ENCODE data around the gene ADARB2.
A peak's percentile ranks its signal among the peaks of the same experiment; 100 is the strongest.

Gene ADARB2

DNA sequence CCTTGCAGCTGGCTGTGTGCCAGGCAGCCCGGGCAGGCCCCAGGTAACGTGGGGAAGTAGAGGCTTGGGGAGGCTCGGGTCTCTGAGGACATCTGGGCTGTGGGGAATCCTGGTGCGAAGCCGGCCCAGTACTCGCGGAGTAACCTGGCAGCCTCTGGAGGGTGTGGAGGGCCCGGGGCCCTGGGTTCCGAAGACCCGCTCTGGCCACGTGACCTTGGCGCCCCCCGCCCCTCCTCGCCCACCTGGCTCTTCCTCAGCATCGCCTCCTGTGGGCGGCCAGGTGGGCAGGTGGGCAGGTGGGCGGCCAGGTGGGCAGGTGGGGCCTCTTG lies 538.0 kb downstream of the ADARB2 start:
- ChIA-PET CTCF (interaction anchor here (0.6 kb wide), 1 partner anchor 127 kb away, joined by 3 read pairs; no protein-coding TSS in a partner anchor), POLR2A (no interaction called here)
- no peaks in the 10 kb centered on the region for H3K36me3 ChIP-seq (ENCODE audit: control insufficient read depth in 2 of 2, insufficient read depth in 1 of 2, low read length in 2 of 2)
- H3K27ac ChIP-seq (ENCODE audit: extremely low read depth, low read depth, low read length), result no peak overlapping the region
- no peak overlapping the region for H3K4me3 ChIP-seq (ENCODE audit: low read depth, low read length)
- no peak for TF ChIP-seq ZNF571 (tag by site-specific recombination; IDR thresholded peaks at IDR 0.05)
- 0 out of 2 replicates have a peak, but pooled peaks have one; percentile 15 for TF ChIP-seq EGR2 (tag by site-specific recombination; IDR thresholded peaks at IDR 0.05; ENCODE audit: low read depth)
- H3K4me1 ChIP-seq (ENCODE audit: control insufficient read depth, insufficient read depth, low read length), result no peaks in the 10 kb centered on the region
- H3K9me3 ChIP-seq (ENCODE audit: control insufficient read depth, insufficient read depth, low read depth, low read length), result no peaks in the 10 kb centered on the region

- Histone ChIP-seq H3K27ac (ENCODE audit: extremely low read depth, low read depth, low read length) (no peak overlapping the region), H3K9me3 (ENCODE audit: control insufficient read depth, insufficient read depth, low read depth, low read length) (no peaks in the 10 kb centered on the region), H3K36me3 (ENCODE audit: control insufficient read depth in 2 of 2, insufficient read depth in 1 of 2, low read length in 2 of 2) (no peaks in the 10 kb centered on the region), H3K4me1 (ENCODE audit: control insufficient read depth, insufficient read depth, low read length) (no peaks in the 10 kb centered on the region), H3K4me3 (ENCODE audit: low read depth, low read length) (no peak overlapping the region)
- no peak for TF ChIP-seq ZNF221 (tag by site-specific recombination; IDR thresholded peaks at IDR 0.05; ENCODE audit: borderline replicate concordance)
- TF ChIP-seq, protein P1, sequence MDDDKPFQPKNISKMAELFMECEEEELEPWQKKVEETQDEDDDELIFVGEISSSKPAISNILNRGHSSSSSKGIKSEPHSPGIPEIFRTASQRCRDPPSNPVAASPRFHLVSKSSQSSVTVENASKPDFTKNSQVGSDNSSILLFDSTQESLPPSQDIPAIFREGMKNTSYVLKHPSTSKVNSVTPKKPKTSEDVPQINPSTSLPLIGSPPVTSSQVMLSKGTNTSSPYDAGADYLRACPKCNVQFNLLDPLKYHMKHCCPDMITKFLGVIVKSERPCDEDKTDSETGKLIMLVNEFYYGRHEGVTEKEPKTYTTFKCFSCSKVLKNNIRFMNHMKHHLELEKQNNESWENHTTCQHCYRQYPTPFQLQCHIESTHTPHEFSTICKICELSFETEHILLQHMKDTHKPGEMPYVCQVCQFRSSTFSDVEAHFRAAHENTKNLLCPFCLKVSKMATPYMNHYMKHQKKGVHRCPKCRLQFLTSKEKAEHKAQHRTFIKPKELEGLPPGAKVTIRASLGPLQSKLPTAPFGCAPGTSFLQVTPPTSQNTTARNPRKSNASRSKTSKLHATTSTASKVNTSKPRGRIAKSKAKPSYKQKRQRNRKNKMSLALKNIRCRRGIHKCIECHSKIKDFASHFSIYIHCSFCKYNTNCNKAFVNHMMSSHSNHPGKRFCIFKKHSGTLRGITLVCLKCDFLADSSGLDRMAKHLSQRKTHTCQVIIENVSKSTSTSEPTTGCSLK (tag by site-specific recombination; IDR thresholded peaks at IDR 0.05), result no peak
- TF ChIP-seq MYNN (tag by site-specific recombination; IDR thresholded peaks at IDR 0.05; ENCODE audit: borderline replicate concordance), result no peak
- no peak for TF ChIP-seq ZNF211 (tag by site-specific recombination; IDR thresholded peaks at IDR 0.05; ENCODE audit: low read depth)
- no peak for TF ChIP-seq KLF10 (tag by site-specific recombination; IDR thresholded peaks at IDR 0.05)
- TF ChIP-seq ZIC2 (tag by site-specific recombination; IDR thresholded peaks at IDR 0.05), result no peak
- TF ChIP-seq, protein P2, sequence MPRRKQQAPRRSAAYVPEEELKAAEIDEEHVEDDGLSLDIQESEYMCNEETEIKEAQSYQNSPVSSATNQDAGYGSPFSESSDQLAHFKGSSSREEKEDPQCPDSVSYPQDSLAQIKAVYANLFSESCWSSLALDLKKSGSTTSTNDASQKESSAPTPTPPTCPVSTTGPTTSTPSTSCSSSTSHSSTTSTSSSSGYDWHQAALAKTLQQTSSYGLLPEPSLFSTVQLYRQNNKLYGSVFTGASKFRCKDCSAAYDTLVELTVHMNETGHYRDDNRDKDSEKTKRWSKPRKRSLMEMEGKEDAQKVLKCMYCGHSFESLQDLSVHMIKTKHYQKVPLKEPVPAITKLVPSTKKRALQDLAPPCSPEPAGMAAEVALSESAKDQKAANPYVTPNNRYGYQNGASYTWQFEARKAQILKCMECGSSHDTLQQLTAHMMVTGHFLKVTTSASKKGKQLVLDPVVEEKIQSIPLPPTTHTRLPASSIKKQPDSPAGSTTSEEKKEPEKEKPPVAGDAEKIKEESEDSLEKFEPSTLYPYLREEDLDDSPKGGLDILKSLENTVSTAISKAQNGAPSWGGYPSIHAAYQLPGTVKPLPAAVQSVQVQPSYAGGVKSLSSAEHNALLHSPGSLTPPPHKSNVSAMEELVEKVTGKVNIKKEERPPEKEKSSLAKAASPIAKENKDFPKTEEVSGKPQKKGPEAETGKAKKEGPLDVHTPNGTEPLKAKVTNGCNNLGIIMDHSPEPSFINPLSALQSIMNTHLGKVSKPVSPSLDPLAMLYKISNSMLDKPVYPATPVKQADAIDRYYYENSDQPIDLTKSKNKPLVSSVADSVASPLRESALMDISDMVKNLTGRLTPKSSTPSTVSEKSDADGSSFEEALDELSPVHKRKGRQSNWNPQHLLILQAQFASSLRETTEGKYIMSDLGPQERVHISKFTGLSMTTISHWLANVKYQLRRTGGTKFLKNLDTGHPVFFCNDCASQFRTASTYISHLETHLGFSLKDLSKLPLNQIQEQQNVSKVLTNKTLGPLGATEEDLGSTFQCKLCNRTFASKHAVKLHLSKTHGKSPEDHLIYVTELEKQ (tag by site-specific recombination; IDR thresholded peaks at IDR 0.05; ENCODE audit: borderline replicate concordance), result no peak
- no peak for TF ChIP-seq KLF8 (tag by site-specific recombination; IDR thresholded peaks at IDR 0.05)
- TF ChIP-seq, protein P3, sequence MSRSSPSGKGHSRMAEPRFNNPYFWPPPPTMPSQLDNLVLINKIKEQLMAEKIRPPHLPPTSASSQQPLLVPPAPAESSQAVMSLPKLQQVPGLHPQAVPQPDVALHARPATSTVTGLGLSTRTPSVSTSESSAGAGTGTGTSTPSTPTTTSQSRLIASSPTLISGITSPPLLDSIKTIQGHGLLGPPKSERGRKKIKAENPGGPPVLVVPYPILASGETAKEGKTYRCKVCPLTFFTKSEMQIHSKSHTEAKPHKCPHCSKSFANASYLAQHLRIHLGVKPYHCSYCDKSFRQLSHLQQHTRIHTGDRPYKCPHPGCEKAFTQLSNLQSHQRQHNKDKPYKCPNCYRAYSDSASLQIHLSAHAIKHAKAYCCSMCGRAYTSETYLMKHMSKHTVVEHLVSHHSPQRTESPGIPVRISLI (tag by site-specific recombination; IDR thresholded peaks at IDR 0.05), result no peak
- no peak for TF ChIP-seq KLF16 (tag by site-specific recombination; IDR thresholded peaks at IDR 0.05)
- TF ChIP-seq ZNF692 (tag by site-specific recombination; IDR thresholded peaks at IDR 0.05), result no peak
- no peak for TF ChIP-seq ZNF473 (tag by site-specific recombination; IDR thresholded peaks at IDR 0.05)
- no peak for TF ChIP-seq KLF9 (tag by site-specific recombination; IDR thresholded peaks at IDR 0.05; ENCODE audit: low read depth)
- TF ChIP-seq ZNF335 (tag by site-specific recombination; conservative IDR thresholded peaks at IDR 0.05), result no peak
- TF ChIP-seq ZNF175 (tag by site-specific recombination; IDR thresholded peaks at IDR 0.05), result no peak
- no peak for TF ChIP-seq SP3 (tag by site-specific recombination; IDR thresholded peaks at IDR 0.05)
- no peak for TF ChIP-seq ZSCAN30 (tag by site-specific recombination; IDR thresholded peaks at IDR 0.05)
- TF ChIP-seq ZSCAN23 (tag by site-specific recombination; IDR thresholded peaks at IDR 0.05), result no peak
- CTCF ChIA-PET, result interaction anchor here (0.6 kb wide), 1 partner anchor 128 kb away, joined by 3 read pairs; no protein-coding TSS in a partner anchor
- POLR2A ChIA-PET, result no interaction called here
Observed at GRCh38 chr10:1198453-1199344, 538.6 kb downstream of the ADARB2 start.
